ENCODE data around the gene PRSS21. TPM values are rescaled to one million over a fixed set of nuclear protein-coding genes. Genes with fewer than 3 reads are reported as not detected.

The PRSS21 gene
- total RNA-seq, 1 donor from 2014 or later, result 3.1 TPM

GRCh38 chr16:2867661-2867986, 50.6 kb downstream of the PRSS21 start:
- DNase-seq (ENCODE audit: low read depth), result no peak

GRCh38 chr16:2867987-2868789, 51.2 kb downstream of the PRSS21 start:
- peak; percentile 76 for DNase-seq (ENCODE audit: low read depth)

Other genes starting within 250 kb of the PRSS21 start
- gene KCTD5, start 134.7 kb upstream of the PRSS21 start, total RNA-seq, result 26.0 and 41.3 TPM in 2 replicates
- gene PRSS27, start 97.0 kb upstream of the PRSS21 start, total RNA-seq, result 0.85 and 1.7 TPM in 2 replicates
- gene SRRM2, start 64.6 kb upstream of the PRSS21 start, total RNA-seq, result 19.8 and 114 TPM in 2 replicates
- 239 and 444 TPM in 2 replicates for gene ELOB, start 40.0 kb upstream of the PRSS21 start, total RNA-seq
- not detected in 2 replicates for gene PRSS33, start 29.7 kb upstream of the PRSS21 start, total RNA-seq
- not detected in 2 replicates for gene PRSS41, start 18.8 kb upstream of the PRSS21 start, total RNA-seq
- gene ZG16B, start 13.1 kb downstream of the PRSS21 start, total RNA-seq, result 0.25 and 1.2 TPM in 2 replicates
- 1.8 and 5.4 TPM in 2 replicates for gene PRSS22, start 40.9 kb downstream of the PRSS21 start, total RNA-seq
- gene FLYWCH2, start 66.0 kb downstream of the PRSS21 start, total RNA-seq, result 39.4 and 39.9 TPM in 2 replicates
- gene FLYWCH1, start 94.7 kb downstream of the PRSS21 start, total RNA-seq, result 35.3 and 42.9 TPM in 2 replicates
- 0.50 and 1.9 TPM in 2 replicates for gene KREMEN2, start 147.0 kb downstream of the PRSS21 start, total RNA-seq
- gene PAQR4, start 152.1 kb downstream of the PRSS21 start, total RNA-seq, result 2.3 and 17.5 TPM in 2 replicates
- 0.55 and 4.5 TPM in 2 replicates for gene PKMYT1, start 163.2 kb downstream of the PRSS21 start, total RNA-seq
- gene CLDN9, start 195.7 kb downstream of the PRSS21 start, total RNA-seq, result 0.20 and 0.35 TPM in 2 replicates
- gene CLDN6, start 200.9 kb downstream of the PRSS21 start, total RNA-seq, result 0.70 and 26.6 TPM in 2 replicates
- 196 and 480 TPM in 2 replicates for gene TNFRSF12A, start 203.1 kb downstream of the PRSS21 start, total RNA-seq
- 8.5 and 13.0 TPM in 2 replicates for gene HCFC1R1, start 206.7 kb downstream of the PRSS21 start, total RNA-seq
- 13.5 and 13.7 TPM in 2 replicates for gene THOC6, start 206.8 kb downstream of the PRSS21 start, total RNA-seq
- 0.30 and 8.3 TPM in 2 replicates for gene BICDL2, start 219.7 kb downstream of the PRSS21 start, total RNA-seq
- gene MMP25, start 229.3 kb downstream of the PRSS21 start, total RNA-seq, result under 0.01 and 0.10 TPM in 2 replicates
- gene IL32, start 248.4 kb downstream of the PRSS21 start, total RNA-seq, result 261 and 520 TPM in 2 replicates